HEK293 (cell line): Measurements from ENCODE around the gene ARHGDIA.
"Not testable (repeated sequence)": the region's sequence is repeated elsewhere in the genome, so short reads cannot be mapped to it uniquely, and the experiment has no call there.

Experiments used
- CTCF ChIA-PET: fragments of 350-600 bp; formaldehyde crosslinking; extraction: SDS; loops from one replicate; lab custom pipeline; 2021; ENCODE audit warnings: antibody characterized with exemption; lab: Yijun Ruan, JAX
- POLR2A ChIA-PET: fragments of 300-600 bp; formaldehyde crosslinking; extraction: SDS; loops from one replicate; lab custom pipeline; 2020; ENCODE audit warnings: antibody characterized with exemption, inconsistent platforms; lab: Yijun Ruan, JAX
- H3K27ac ChIP-seq: fragments of 200-500 bp; sonication (Bioruptor generic); 2 replicates; pipeline ENCODE4 v1.5.1; 2014; ENCODE audit warnings: low read depth, low read length, control low read depth, inconsistent platforms; ENCODE audit errors: extremely low read depth
- H3K36me3 ChIP-seq, 2 experiments: fragments of 200-500 bp in 1 of 2; sonication (Bioruptor generic) in 1 of 2; 1 replicate in 1 of 2; 2 replicates in 1 of 2; pipeline ENCODE4 v1.5.1; 2014 to 2017; ENCODE audit warnings: inconsistent platforms in 2 of 2, low read length in 2 of 2; ENCODE audit not compliant: control insufficient read depth in 2 of 2, insufficient read depth in 1 of 2
- H3K4me1 ChIP-seq: fragments of 200-500 bp; sonication (Bioruptor generic); 2 replicates; pipeline ENCODE4 v1.5.1; 2014; ENCODE audit warnings: mild to moderate bottlenecking, low read length, inconsistent platforms; ENCODE audit not compliant: control insufficient read depth, insufficient read depth
- H3K4me3 ChIP-seq: 2 replicates; pipeline ENCODE4 v1.5.1; 2011; ENCODE audit warnings: low read depth, mild to moderate bottlenecking, control low read depth, low read length, moderate library complexity
- H3K9me3 ChIP-seq: fragments of 200-500 bp; sonication (Bioruptor generic); 2 replicates; pipeline ENCODE4 v1.5.1; 2014; ENCODE audit warnings: low read depth, low read length, inconsistent platforms; ENCODE audit not compliant: control insufficient read depth, insufficient read depth
- GLI2 ChIP-seq: fragments of 450-650 bp; formaldehyde crosslinking; IDR thresholded peaks from 2 replicates; pipeline ENCODE4; 2017; ENCODE audit warnings: missing biosample characterization, missing genetic modification characterization, low read depth, borderline replicate concordance
- IKZF3 ChIP-seq: fragments of 450-650 bp; IDR thresholded peaks from 2 replicates; pipeline ENCODE4 v1.5.0; 2018; ENCODE audit warnings: missing biosample characterization, mild to moderate bottlenecking, missing genetic modification characterization, moderate library complexity
- KLF9 ChIP-seq: fragments of 450-650 bp; formaldehyde crosslinking; IDR thresholded peaks from 2 replicates; pipeline ENCODE4 v1.5.1; 2016; ENCODE audit warnings: missing biosample characterization, missing genetic modification characterization, low read depth
- ZBTB11 ChIP-seq: fragments of 450-650 bp; formaldehyde crosslinking; conservative IDR thresholded peaks from 2 replicates; pipeline ENCODE4 v1.5.1; 2016; ENCODE audit warnings: low read depth, missing biosample characterization, missing genetic modification characterization
- ZBTB17 ChIP-seq: fragments of 450-650 bp; formaldehyde crosslinking; IDR thresholded peaks from 2 replicates; pipeline ENCODE4 v1.5.1; 2016; ENCODE audit warnings: missing biosample characterization, missing genetic modification characterization
- ZFHX2 ChIP-seq: fragments of 450-650 bp; formaldehyde crosslinking; conservative IDR thresholded peaks from 2 replicates; pipeline ENCODE4 v1.5.1; 2016; ENCODE audit warnings: missing biosample characterization, missing genetic modification characterization
- ZIC2 ChIP-seq: fragments of 450-650 bp; formaldehyde crosslinking; IDR thresholded peaks from 2 replicates; pipeline ENCODE4 v1.5.1; 2016; ENCODE audit warnings: missing biosample characterization, missing genetic modification characterization
- ZNF121 ChIP-seq: fragments of 450-650 bp; formaldehyde crosslinking; IDR thresholded peaks from 2 replicates; pipeline ENCODE4 v1.5.1; 2016; ENCODE audit warnings: missing biosample characterization, missing genetic modification characterization
- ZNF214 ChIP-seq: fragments of 450-650 bp; formaldehyde crosslinking; IDR thresholded peaks from 2 replicates; pipeline ENCODE4 v1.5.1; 2017; ENCODE audit warnings: missing biosample characterization, mild to moderate bottlenecking, missing genetic modification characterization, borderline replicate concordance
- ZNF639 ChIP-seq: fragments of 450-650 bp; formaldehyde crosslinking; IDR thresholded peaks from 2 replicates; pipeline ENCODE4 v1.5.1; 2016; ENCODE audit warnings: missing biosample characterization, missing genetic modification characterization

ARHGDIA gene

GRCh38 chr17:81840826-81841778 is 30.0 kb downstream of the ARHGDIA start (continued):
- no peak for TF ChIP-seq ZNF639 (tag by site-specific recombination)
- peak; percentile 96 for TF ChIP-seq ZFHX2 (tag by site-specific recombination)
- TF ChIP-seq ZBTB11 (tag by site-specific recombination), result no peak
- no peak for TF ChIP-seq KLF9

GRCh38 chr17:81840059-81840458 is 31.1 kb downstream of the ARHGDIA start:
- not testable (repeated sequence) for H3K4me1 ChIP-seq, H3K4me3 ChIP-seq, H3K9me3 ChIP-seq, H3K27ac ChIP-seq
- POLR2A ChIA-PET, result interaction anchor here (1.4 kb wide), 1 partner anchor 137 kb away, joined by 4 read pairs; the partner anchor contains the start of gene MRPL12
- TF ChIP-seq ZNF121 (tag by site-specific recombination), result peak; percentile 89
- TF ChIP-seq, all 188 proteins: peak for 1; not testable (repeated sequence) for 187
- CTCF ChIA-PET, result interaction anchor here (0.6 to 1.1 kb wide), 4 partner anchors 16 to 767 kb away, joined by 3 to 5 read pairs (median 4); no protein-coding TSS in a partner anchor
- peaks cover 0 to 30% of the 10 kb centered on the region in 2 experiments; a peak in 2 of 3 replicates for H3K36me3 ChIP-seq

GRCh38 chr17:81839301-81839700 is 31.8 kb downstream of the ARHGDIA start:
- ChIA-PET POLR2A (interaction anchor here (1.4 kb wide), 1 partner anchor 137 kb away, joined by 4 read pairs; the partner anchor contains the start of gene MRPL12), CTCF (interaction anchor here (0.6 to 0.7 kb wide), 2 partner anchors 16 to 182 kb away, joined by 3 to 4 read pairs; no protein-coding TSS in a partner anchor)

GRCh38 chr17:81838753-81839255 is 32.3 kb downstream of the ARHGDIA start:
- POLR2A ChIA-PET, result interaction anchor here (1.2 to 1.4 kb wide), 2 partner anchors 19 to 136 kb away, joined by 3 to 4 read pairs; partner anchors contain the start of gene MRPL12
- TF ChIP-seq ZIC2 (tag by site-specific recombination) (0 out of 2 replicates have a peak, but pooled peaks have one; percentile 13), ZNF214 (no peak), ZBTB17 (tag by site-specific recombination) (0 out of 2 replicates have a peak, but pooled peaks have one; percentile 15)
- TF ChIP-seq, all 188 proteins: peak for 2
- Histone ChIP-seq H3K27ac (no peak overlapping the region), H3K36me3 (peaks cover 0 to 19% of the 10 kb centered on the region in 2 experiments; a peak in 2 of 3 replicates), H3K4me1 (no peaks in the 10 kb centered on the region), H3K4me3 (no peak overlapping the region), H3K9me3 (no peaks in the 10 kb centered on the region)
- CTCF ChIA-PET, result no interaction called here

More at GRCh38 chr17:81839301-81839700, 31.8 kb downstream of the ARHGDIA start:
- Histone ChIP-seq H3K36me3 (peaks cover 0 to 24% of the 10 kb centered on the region in 2 experiments; a peak in 2 of 3 replicates), H3K4me3 (no peak overlapping the region), H3K9me3 (no peaks in the 10 kb centered on the region), H3K27ac (no peak overlapping the region)
- no peak for TF ChIP-seq GLI2 (tag by site-specific recombination)
- no peak for TF ChIP-seq IKZF3 (tag by site-specific recombination)
- TF ChIP-seq, all 188 proteins: peak for 0
- no peaks in the 10 kb centered on the region for H3K4me1 ChIP-seq
